Measurements from ENCODE around the gene CASK. TPM values are rescaled to one million over a fixed set of nuclear protein-coding genes. Genes with fewer than 3 reads are reported as not detected.

CASK gene
- total RNA-seq, 1 experiment from 2014 or later, result 29.4 TPM

DNA sequence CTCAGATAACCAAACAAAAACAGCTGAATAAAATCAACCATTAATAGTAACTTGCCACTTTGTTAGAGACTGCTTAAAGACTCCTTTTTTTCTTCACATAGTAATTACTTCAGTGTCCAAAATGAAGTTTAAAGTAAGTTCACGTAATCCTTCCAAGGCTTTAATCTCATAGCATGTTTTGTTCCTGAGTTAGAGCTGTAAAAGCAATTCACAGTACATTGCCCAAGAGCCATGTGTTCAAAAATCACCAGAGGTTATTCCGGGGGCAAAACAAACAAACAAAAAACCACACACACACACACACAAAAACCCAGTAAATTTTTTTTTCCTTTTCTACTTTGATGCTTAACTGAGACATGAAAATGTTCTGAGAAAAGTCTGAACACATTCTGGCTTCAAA is 193.3 kb downstream of the CASK start:
- Histone ChIP-seq H3K36me3 (ENCODE audit: low read depth) (no peaks in the 10 kb centered on the region), H3K4me3 (no peak overlapping the region), H3K79me2 (ENCODE audit: low read depth) (no peaks in the 10 kb centered on the region), H3K9me3 (ENCODE audit: insufficient read depth, low read depth) (no peaks in the 10 kb centered on the region), H2AFZ (no peak overlapping the region), H3F3A (ENCODE audit: insufficient read depth, low read depth) (no peaks in the 10 kb centered on the region), H3K4me2 (no peak overlapping the region), H3K9me2 (ENCODE audit: insufficient read depth) (no peaks in the 10 kb centered on the region), H3K4me1 (replicated peaks; ENCODE audit: insufficient read depth) (no peaks in the 10 kb centered on the region), H4K20me1 (ENCODE audit: insufficient read depth) (no peaks in the 10 kb centered on the region), H3K27me3 (ENCODE audit: insufficient read depth, low read depth) (no peaks in the 10 kb centered on the region), H3K27ac (no peak overlapping the region)
- POLR2A ChIA-PET (ENCODE audit: unreplicated experiment), result no interaction called here
- BruUV-seq (replicated peaks), result no TSS peak
- CTCF ChIA-PET, result no interaction called here
- intact Hi-C loops (cut with micrococcal nuclease; ENCODE audit: unreplicated experiment), result no loop called here
- TF ChIP-seq, protein P1, sequence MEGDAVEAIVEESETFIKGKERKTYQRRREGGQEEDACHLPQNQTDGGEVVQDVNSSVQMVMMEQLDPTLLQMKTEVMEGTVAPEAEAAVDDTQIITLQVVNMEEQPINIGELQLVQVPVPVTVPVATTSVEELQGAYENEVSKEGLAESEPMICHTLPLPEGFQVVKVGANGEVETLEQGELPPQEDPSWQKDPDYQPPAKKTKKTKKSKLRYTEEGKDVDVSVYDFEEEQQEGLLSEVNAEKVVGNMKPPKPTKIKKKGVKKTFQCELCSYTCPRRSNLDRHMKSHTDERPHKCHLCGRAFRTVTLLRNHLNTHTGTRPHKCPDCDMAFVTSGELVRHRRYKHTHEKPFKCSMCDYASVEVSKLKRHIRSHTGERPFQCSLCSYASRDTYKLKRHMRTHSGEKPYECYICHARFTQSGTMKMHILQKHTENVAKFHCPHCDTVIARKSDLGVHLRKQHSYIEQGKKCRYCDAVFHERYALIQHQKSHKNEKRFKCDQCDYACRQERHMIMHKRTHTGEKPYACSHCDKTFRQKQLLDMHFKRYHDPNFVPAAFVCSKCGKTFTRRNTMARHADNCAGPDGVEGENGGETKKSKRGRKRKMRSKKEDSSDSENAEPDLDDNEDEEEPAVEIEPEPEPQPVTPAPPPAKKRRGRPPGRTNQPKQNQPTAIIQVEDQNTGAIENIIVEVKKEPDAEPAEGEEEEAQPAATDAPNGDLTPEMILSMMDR (conservative IDR thresholded peaks at IDR 0.05), result no peak
- no peak for TF ChIP-seq EZH2 (IDR thresholded peaks at IDR 0.05; ENCODE audit: low read depth)
- DNase-seq, result no peak

DNA sequence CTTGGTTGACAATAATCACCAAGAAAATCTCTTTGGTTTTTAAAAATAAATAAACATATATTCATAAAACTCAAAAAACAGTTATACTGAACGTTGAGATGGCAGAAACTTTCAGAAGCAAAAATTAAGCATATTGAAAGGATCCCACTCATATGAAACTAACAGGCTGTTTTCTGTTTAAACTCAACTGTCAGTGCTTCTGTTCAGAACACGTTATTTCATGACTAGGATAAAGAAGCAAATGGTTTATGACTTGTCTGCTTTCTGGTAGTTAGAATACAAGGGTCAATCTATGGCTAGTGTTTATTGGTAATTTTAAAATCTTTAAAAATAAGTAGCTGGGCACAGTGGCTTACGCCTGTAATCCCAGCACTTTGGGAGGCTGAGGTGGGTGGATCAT is 195.2 kb downstream of the CASK start:
- no peaks in the 10 kb centered on the region for H3K79me2 ChIP-seq (ENCODE audit: low read depth)
- no peaks in the 10 kb centered on the region for H3K9me2 ChIP-seq (ENCODE audit: insufficient read depth)
- H3K4me3 ChIP-seq, result no peak overlapping the region
- H3K36me3 ChIP-seq (ENCODE audit: low read depth), result no peaks in the 10 kb centered on the region
- no peaks in the 10 kb centered on the region for H4K20me1 ChIP-seq (ENCODE audit: insufficient read depth)
- ChIA-PET POLR2A (ENCODE audit: unreplicated experiment) (no interaction called here), CTCF (no interaction called here)
- H3F3A ChIP-seq (ENCODE audit: insufficient read depth, low read depth), result no peaks in the 10 kb centered on the region
- no peak for DNase-seq
- no peaks in the 10 kb centered on the region for H3K9me3 ChIP-seq (ENCODE audit: insufficient read depth, low read depth)
- no peaks in the 10 kb centered on the region for H3K4me1 ChIP-seq (replicated peaks; ENCODE audit: insufficient read depth)
- intact Hi-C loops (cut with micrococcal nuclease; ENCODE audit: unreplicated experiment), result loop anchor here (5.0 kb wide), 1 partner anchor 271 kb away; no protein-coding TSS in a partner anchor
- no TSS peak for BruUV-seq (replicated peaks)
- no peak for TF ChIP-seq EZH2 (IDR thresholded peaks at IDR 0.05; ENCODE audit: low read depth)
- TF ChIP-seq, protein P1 (conservative IDR thresholded peaks at IDR 0.05), result no peak
- H3K4me2 ChIP-seq, result no peak overlapping the region
- no peaks in the 10 kb centered on the region for H3K27me3 ChIP-seq (ENCODE audit: insufficient read depth, low read depth)
- H3K27ac ChIP-seq, result no peak overlapping the region
- no peak overlapping the region for H2AFZ ChIP-seq

DNA sequence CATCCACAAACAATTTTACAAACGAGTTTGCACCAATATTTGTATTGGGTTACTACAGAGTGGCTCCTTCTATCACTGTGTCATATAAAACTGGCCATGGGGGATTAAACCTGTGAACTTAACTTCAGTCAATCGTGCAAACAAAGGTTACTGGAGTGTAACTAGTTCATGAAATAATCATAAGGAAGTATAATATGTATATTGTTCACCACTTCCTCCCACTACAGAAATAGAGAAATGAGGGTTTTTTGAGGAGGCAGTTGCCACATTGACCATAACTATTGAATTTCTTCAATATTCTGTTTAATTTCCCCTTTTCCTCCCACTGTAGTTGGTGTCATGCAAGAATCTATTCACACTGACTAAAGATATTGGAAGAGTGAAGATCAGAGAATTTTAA is 199.5 kb downstream of the CASK start, which contains the start of gene GPR82:
Gene GPR82 (plus strand): TSS at position 356 of the 400 bp plus-strand sequence. CDS start 2,846 bp downstream, outside the sequence.
- Histone ChIP-seq H3K9me2 (ENCODE audit: insufficient read depth) (no peaks in the 10 kb centered on the region), H3K27me3 (ENCODE audit: insufficient read depth, low read depth) (no peaks in the 10 kb centered on the region), H3K4me2 (no peak within 1 kb of the TSS), H2AFZ (no peak within 1 kb of the TSS), H3F3A (ENCODE audit: insufficient read depth, low read depth) (no peaks in the 10 kb centered on the region), H4K20me1 (ENCODE audit: insufficient read depth) (no peaks in the 10 kb centered on the region), H3K9me3 (ENCODE audit: insufficient read depth, low read depth) (no peaks in the 10 kb centered on the region), H3K4me3 (no peak within 1 kb of the TSS), H3K36me3 (ENCODE audit: low read depth) (no peaks in the 10 kb centered on the region), H3K79me2 (ENCODE audit: low read depth) (no peaks in the 10 kb centered on the region), H3K4me1 (replicated peaks; ENCODE audit: insufficient read depth) (no peaks in the 10 kb centered on the region), H3K27ac (no peak within 1 kb of the TSS)
- intact Hi-C loops (cut with micrococcal nuclease; ENCODE audit: unreplicated experiment), result no loop called here
- DNase-seq, result no peak
- TF ChIP-seq EZH2 (IDR thresholded peaks at IDR 0.05; ENCODE audit: low read depth), result no peak
- TF ChIP-seq, protein P1 (conservative IDR thresholded peaks at IDR 0.05), result no peak
- no TSS peak for BruUV-seq (replicated peaks)
- ChIA-PET POLR2A (ENCODE audit: unreplicated experiment) (no interaction called here), CTCF (no interaction called here)

Data from PC-9 (cell line).